GM18907 (cell line): ENCODE measurements around the gene IQSEC3.

Experiments
- ATAC-seq: cut with Tn5 transposase; IDR thresholded peaks from one replicate; pipeline ENCODE4 v1.9.1; 2021; ENCODE audit warnings: mild to moderate bottlenecking, moderate library complexity; ENCODE audit not compliant: unreplicated experiment

IQSEC3 gene

GRCh38 chr12:78981-79380 is 12.4 kb downstream of the IQSEC3 start:
- ATAC-seq, result no peak

GRCh38 chr12:80681-81190 is 14.2 kb downstream of the IQSEC3 start:
- ATAC-seq, result no peak

GRCh38 chr12:82740-83139 is 16.2 kb downstream of the IQSEC3 start:
- no peak for ATAC-seq

GRCh38 chr12:84056-84455 is 17.5 kb downstream of the IQSEC3 start:
- no peak for ATAC-seq

GRCh38 chr12:85191-85666 is 18.7 kb downstream of the IQSEC3 start:
- ATAC-seq, result no peak

GRCh38 chr12:87315-87714 is 20.7 kb downstream of the IQSEC3 start:
- no peak for ATAC-seq

- ATAC-seq, result no peak
Observed at GRCh38 chr12:87856-88255, 21.3 kb downstream of the IQSEC3 start.

GRCh38 chr12:89653-90052 is 23.1 kb downstream of the IQSEC3 start:
- ATAC-seq, result no peak

- no peak for ATAC-seq
Observed at GRCh38 chr12:91213-91612, 24.6 kb downstream of the IQSEC3 start.

GRCh38 chr12:93266-94005 is 26.9 kb downstream of the IQSEC3 start:
- no peak for ATAC-seq

- no peak for ATAC-seq
Observed at GRCh38 chr12:96543-96942, 30.0 kb downstream of the IQSEC3 start.

GRCh38 chr12:98924-99352 is 32.4 kb downstream of the IQSEC3 start:
- ATAC-seq, result no peak

GRCh38 chr12:99605-100004 is 33.0 kb downstream of the IQSEC3 start:
- ATAC-seq, result no peak

- ATAC-seq, result no peak
Observed at GRCh38 chr12:101969-102878, 35.7 kb downstream of the IQSEC3 start.

- no peak for ATAC-seq
Observed at GRCh38 chr12:102879-103168, 36.3 kb downstream of the IQSEC3 start.

- no peak for ATAC-seq
Observed at GRCh38 chr12:103169-103981, 36.8 kb downstream of the IQSEC3 start.

GRCh38 chr12:104551-105081 is 38.0 kb downstream of the IQSEC3 start:
- no peak for ATAC-seq

- ATAC-seq, result no peak
Observed at GRCh38 chr12:105696-106095, 39.1 kb downstream of the IQSEC3 start.

GRCh38 chr12:106118-106591 is 39.6 kb downstream of the IQSEC3 start:
- peak; percentile 95 for ATAC-seq

GRCh38 chr12:108594-108993 is 42.0 kb downstream of the IQSEC3 start:
- ATAC-seq, result no peak

- ATAC-seq, result no peak
Observed at GRCh38 chr12:109446-109845, 42.9 kb downstream of the IQSEC3 start.
